Limb (tissue), 2 donors: Measurements from ENCODE around the gene PGM2.

Experiments used
- DNase-seq, 2 donors: peaks; one replicate each; pipeline ENCODE4 v3.0.0-alpha.2; 2016; ENCODE audit errors: extremely low spot score in 2 of 2

PGM2 gene

GRCh38 chr4:37862961-37863360, 36.5 kb downstream of the PGM2 start:
- no peak for DNase-seq

GRCh38 chr4:37864786-37865185, 38.3 kb downstream of the PGM2 start:
- no peak for DNase-seq

- DNase-seq = no peak
These were observed 39.0 kb downstream of the PGM2 start for GRCh38 chr4:37865450-37865849.

GRCh38 chr4:37867102-37867501, 40.6 kb downstream of the PGM2 start:
- no peak for DNase-seq

- DNase-seq = no peak
These were observed 41.8 kb downstream of the PGM2 start for GRCh38 chr4:37868238-37868637.

GRCh38 chr4:37872310-37872988, 46.0 kb downstream of the PGM2 start:
- no peak for DNase-seq

- DNase-seq = no peak
These were observed 46.9 kb downstream of the PGM2 start for GRCh38 chr4:37873386-37873785.

- DNase-seq = no peak
These were observed 49.7 kb downstream of the PGM2 start for GRCh38 chr4:37876156-37876555.

GRCh38 chr4:37879365-37879764, 52.9 kb downstream of the PGM2 start:
- no peak for DNase-seq

GRCh38 chr4:37881811-37882210, 55.3 kb downstream of the PGM2 start:
- no peak for DNase-seq

- DNase-seq = no peak
These were observed 56.3 kb downstream of the PGM2 start for GRCh38 chr4:37882665-37883296.

GRCh38 chr4:37884855-37885487, 58.5 kb downstream of the PGM2 start:
- no peak for DNase-seq

GRCh38 chr4:37885496-37885895, 59.0 kb downstream of the PGM2 start:
- DNase-seq = no peak

- DNase-seq = peak in 1 of 2 donors; percentile 53
These were observed 63.6 kb downstream of the PGM2 start for GRCh38 chr4:37889849-37890800.

GRCh38 chr4:37890801-37891259, 64.3 kb downstream of the PGM2 start, which contains the start of gene TBC1D1:
TSS of gene TBC1D1 (plus strand) at chr4:37891084. CDS start at chr4:37902096, 11,012 bp downstream.
- DNase-seq = peak in 1 of 2 donors; percentile 65

- DNase-seq = peak in 1 of 2 donors; percentile 54
These were observed 65.0 kb downstream of the PGM2 start for GRCh38 chr4:37891260-37892159.

GRCh38 chr4:37892641-37893040, 66.2 kb downstream of the PGM2 start:
- DNase-seq = no peak

- no peak for DNase-seq
These were observed 66.7 kb downstream of the PGM2 start for GRCh38 chr4:37893164-37893563.

GRCh38 chr4:37895271-37895670, 68.8 kb downstream of the PGM2 start:
- DNase-seq = no peak

- no peak for DNase-seq
These were observed 69.8 kb downstream of the PGM2 start for GRCh38 chr4:37896206-37896860.
